GM12878 (cell line): ENCODE measurements around the gene LSAMP. TPM values are rescaled to one million over a fixed set of nuclear protein-coding genes. Genes with fewer than 3 reads are reported as not detected.

Source experiments
- ATAC-seq: fragments of 200-7000 bp; cut with Tn5 transposase; 3 replicates; pipeline ENCODE4 v1.9.1; 2020; ENCODE audit warnings: mild to moderate bottlenecking, moderate library complexity
- BruUV-seq: library from RNA; stranded (reverse); fragments of 400-500 nt; replicated peaks from 2 replicates; lab custom pipeline; 2021; lab: Mats Ljungman, UMichigan
- CTCF ChIA-PET: fragments of 300-600 bp; sonication (Branson Sonifier 250); formaldehyde crosslinking; extraction: SDS; loops from one replicate; lab custom pipeline; 2021; ENCODE audit warnings: inconsistent platforms; lab: Yijun Ruan, JAX
- POLR2A ChIA-PET: fragments of 350-600 bp; formaldehyde crosslinking; extraction: SDS; loops from one replicate; lab custom pipeline; 2021; ENCODE audit warnings: inconsistent platforms; lab: Charles Lee
- RAD21 ChIA-PET: fragments of 300-600 bp; sonication (Branson Sonifier 250); formaldehyde crosslinking; loops from one replicate; lab custom pipeline; 2023; ENCODE audit warnings: antibody characterized with exemption; ENCODE audit not compliant: unreplicated experiment; lab: Charles Lee
- SMC1A ChIA-PET: fragments of 300-600 bp; sonication (Branson Sonifier 250); formaldehyde crosslinking; loops from one replicate; lab custom pipeline; 2023; ENCODE audit not compliant: unreplicated experiment, uncharacterized antibody; lab: Charles Lee
- DNase-seq: peaks from one replicate; pipeline ENCODE4 v3.0.0-alpha.2; 2011; ENCODE audit warnings: low read depth, low spot score
- FAIRE-seq: peaks from 3 replicates; lab custom pipeline; 2011; peaks lifted over from hg19 to GRCh38; lab: Jason Lieb, UNC
- H2AFZ ChIP-seq: 2 replicates; pipeline ENCODE4 v1.6.0; 2011; ENCODE audit warnings: low read depth, low read length, control low read depth; ENCODE audit not compliant: control insufficient read depth
- H3K27ac ChIP-seq: 2 replicates; pipeline ENCODE4 v1.5.1; 2011; ENCODE audit warnings: control low read depth; ENCODE audit not compliant: control insufficient read depth, insufficient read depth
- H3K27me3 ChIP-seq, 2 experiments: replicated peaks in 1 of 2; 2 replicates each; pipeline versions ENCODE4 v1.6.0 to v1.6.1; 2011; ENCODE audit warnings: low read length in 1 of 2; ENCODE audit not compliant: control insufficient read depth in 2 of 2, insufficient read depth in 2 of 2
- H3K36me3 ChIP-seq, 2 experiments: 2 replicates each; pipeline ENCODE4 v1.5.1; 2011; ENCODE audit warnings: low read length in 1 of 2; ENCODE audit not compliant: control insufficient read depth in 2 of 2, insufficient read depth in 2 of 2
- H3K4me1 ChIP-seq: 2 replicates; pipeline ENCODE4 v1.6.1; 2011; ENCODE audit warnings: mild to moderate bottlenecking, low read length, moderate library complexity, mixed read lengths; ENCODE audit not compliant: control insufficient read depth, insufficient read depth
- H3K4me2 ChIP-seq: 2 replicates; pipeline ENCODE4 v1.6.0; 2011; ENCODE audit warnings: control low read depth; ENCODE audit not compliant: control insufficient read depth, insufficient read depth
- H3K4me3 ChIP-seq: fragments of 200-600 bp; sonication (generic); 2 replicates; pipeline ENCODE4 v1.5.1; 2016
- H3K79me2 ChIP-seq: 2 replicates; pipeline ENCODE4 v1.6.0; 2011; ENCODE audit warnings: low read length; ENCODE audit not compliant: control insufficient read depth, insufficient read depth
- H3K9ac ChIP-seq: 2 replicates; pipeline ENCODE4 v1.8.0; 2011; ENCODE audit warnings: low read length, control low read depth, mixed read lengths; ENCODE audit not compliant: control insufficient read depth, insufficient read depth
- H3K9me3 ChIP-seq: replicated peaks from 3 replicates; pipeline ENCODE4 v1.5.1; 2011; ENCODE audit warnings: mild to moderate bottlenecking, low read length; ENCODE audit not compliant: control insufficient read depth, insufficient read depth
- H4K20me1 ChIP-seq: 2 replicates; pipeline ENCODE4 v1.6.0; 2011; ENCODE audit not compliant: control insufficient read depth, insufficient read depth
- BACH1 ChIP-seq: fragments of 450-650 bp; IDR thresholded peaks from 2 replicates; pipeline ENCODE4 v1.6.1; 2017; ENCODE audit warnings: mild to moderate bottlenecking, borderline replicate concordance
- MEF2B ChIP-seq: fragments of 450-650 bp; IDR thresholded peaks from 2 replicates; pipeline ENCODE4 v1.6.1; 2018; ENCODE audit warnings: mild to moderate bottlenecking, moderate library complexity; ENCODE audit not compliant: partially characterized antibody, poor library complexity, severe bottlenecking
- SIX5 ChIP-seq: IDR thresholded peaks from 2 replicates; pipeline ENCODE4 v1.6.1; 2011; ENCODE audit warnings: mild to moderate bottlenecking, low read depth, low read length, moderate library complexity; ENCODE audit not compliant: severe bottlenecking
- YBX1 ChIP-seq: fragments of 450-650 bp; IDR thresholded peaks from 2 replicates; pipeline ENCODE4 v1.6.1; 2016; ENCODE audit warnings: antibody characterized with exemption
- ZNF384 ChIP-seq: IDR thresholded peaks from 2 replicates; pipeline ENCODE4 v1.6.1; 2012; ENCODE audit warnings: low read depth, mild to moderate bottlenecking, low read length, improper control_type of control experiment, borderline replicate concordance
- WGBS: methylation state at CpG from one replicate; pipeline ENCODE4 v1.1.6; 2016; ENCODE audit warnings: low lambda C conversion rate; ENCODE audit not compliant: insufficient replicate concordance, insufficient coverage; ENCODE audit errors: missing lambda C conversion rate; 5-methylcytosine and 5-hydroxymethylcytosine counted together
- in situ Hi-C: fragments of 300-500 bp; cut with MboI; formaldehyde crosslinking; loops from 9 replicates; pipeline ENCODE4 v1.14.3; 2018; ENCODE audit warnings: mixed read lengths
- intact Hi-C: fragments of 100-400 bp; cut with micrococcal nuclease; formaldehyde crosslinking; loops from one replicate; pipeline ENCODE4 v1.14.2; 2022; ENCODE audit not compliant: unreplicated experiment
- polyA plus RNA-seq, 11 experiments: library from polyadenylated mRNA; depleted of rRNA in 4 of 11; unstranded in 6 of 11; stranded (reverse) in 5 of 11; fragments of >200 nt; fragmentation: Nextera tagmentation in 4 of 11; fragmentation: Illumina TruSeq in 1 of 11; extraction: Ambion mirVana in 4 of 11; extraction: Trizol in 1 of 11; gene quantifications; 1 replicate in 1 of 11; 2 replicates in 10 of 11; pipeline versions ENCODE4 v1.2.1 to v1.2.3, GENCODE V29; 2011 to 2016; ENCODE audit warnings: inconsistent platforms in 2 of 11, missing spikeins in 2 of 11, low read depth in 1 of 11
- total RNA-seq, 4 experiments: library from RNA; depleted of rRNA in 3 of 4; stranded (reverse); fragments of >200 nt in 3 of 4; fragmentation: Illumina TruSeq in 1 of 4; extraction: Trizol in 1 of 4; gene quantifications; 2 replicates each; pipeline versions ENCODE4 v1.2.1 to v1.2.3, GENCODE V29; 2013 to 2021
- TF ChIP-seq, protein P1 (sequence below): IDR thresholded peaks from 2 replicates; pipeline ENCODE4 v1.6.1; 2011; ENCODE audit warnings: low read depth, low read length, improper control_type of control experiment, borderline replicate concordance

LSAMP gene
- total and polyA plus RNA-seq, 10 of the 15 experiments (the other 5 are each of a cell fraction or from before 2014, with no cell fraction given) = 2.0 to 12.7 (median 6.5) TPM

DNA sequence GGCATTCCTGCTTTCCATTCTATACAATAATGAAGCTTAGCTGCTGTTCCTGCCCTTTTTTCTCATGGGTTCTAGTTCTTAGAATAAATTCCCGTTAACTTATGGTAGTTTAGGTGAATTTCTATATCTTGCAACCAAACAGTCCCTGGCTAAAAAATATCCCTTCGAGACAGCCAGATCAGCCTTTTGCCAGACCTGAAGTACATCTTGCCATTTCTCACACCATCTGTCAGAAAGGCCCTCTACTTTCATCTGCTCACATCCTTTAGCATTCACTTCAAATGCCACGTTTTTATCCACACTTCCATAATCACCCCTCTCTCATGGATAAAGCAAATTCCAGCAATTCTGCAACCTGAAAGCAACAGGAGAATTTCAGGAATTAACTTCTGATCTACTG lies 676.6 kb downstream of the LSAMP start:
- 0% methylated on average over 3 of the region's 3 CpGs for WGBS
- H3K79me2 ChIP-seq = no peaks in the 10 kb centered on the region
- POLR2A ChIA-PET = no interaction called here
- no peak overlapping the region for H2AFZ ChIP-seq
- SMC1A ChIA-PET = interaction anchor here (0.9 to 1.7 kb wide), 2 partner anchors 9 to 16 kb away, joined by 3 to 7 read pairs; no protein-coding TSS in a partner anchor
- no peaks in the 10 kb centered on the region for H3K9me3 ChIP-seq
- H3K9ac ChIP-seq = no peak overlapping the region
- H3K4me3 ChIP-seq = no peak overlapping the region
- no peak for TF ChIP-seq ZNF384
- no peak for TF ChIP-seq YBX1
- no peak for TF ChIP-seq BACH1
- TF ChIP-seq MEF2B = no peak
- TF ChIP-seq, protein P1, sequence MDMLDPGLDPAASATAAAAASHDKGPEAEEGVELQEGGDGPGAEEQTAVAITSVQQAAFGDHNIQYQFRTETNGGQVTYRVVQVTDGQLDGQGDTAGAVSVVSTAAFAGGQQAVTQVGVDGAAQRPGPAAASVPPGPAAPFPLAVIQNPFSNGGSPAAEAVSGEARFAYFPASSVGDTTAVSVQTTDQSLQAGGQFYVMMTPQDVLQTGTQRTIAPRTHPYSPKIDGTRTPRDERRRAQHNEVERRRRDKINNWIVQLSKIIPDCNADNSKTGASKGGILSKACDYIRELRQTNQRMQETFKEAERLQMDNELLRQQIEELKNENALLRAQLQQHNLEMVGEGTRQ = no peak
- no peak for TF ChIP-seq SIX5
- DNase-seq (no peak), FAIRE-seq (no peak), ATAC-seq (no peak)
- CTCF ChIA-PET = no interaction called here
- intact Hi-C loops (no loop called here), in situ Hi-C loops (no loop called here)
- no peak overlapping the region for H3K4me2 ChIP-seq
- no peaks in the 10 kb centered on the region for H3K4me1 ChIP-seq
- H3K36me3 ChIP-seq = no peaks in the 10 kb centered on the region
- peaks cover 0 to 2% of the 10 kb centered on the region in 2 experiments; a peak in 3 of 4 replicates for H3K27me3 ChIP-seq
- H4K20me1 ChIP-seq = no peaks in the 10 kb centered on the region
- BruUV-seq = no TSS peak
- H3K27ac ChIP-seq = no peak overlapping the region
- RAD21 ChIA-PET = no interaction called here
